Fibroblast of lung (primary cell): ENCODE data around the gene AGAP6.
"Not testable (repeated sequence)": the region's sequence is repeated elsewhere in the genome, so short reads cannot be mapped to it uniquely, and the experiment has no call there.

ENCODE experiments used
- CTCF ChIP-seq, 2 donors: IDR thresholded peaks in 1 of 2; conservative IDR thresholded peaks in 1 of 2; 1 replicate in 1 of 2; 2 replicates in 1 of 2; pipeline ENCODE4 v1.5.1; 2011 to 2012; ENCODE audit warnings: low read length in 2 of 2, control low read depth in 1 of 2, inconsistent platforms in 1 of 2, low read depth in 1 of 2, mild to moderate bottlenecking in 1 of 2
- EZH2 ChIP-seq: IDR thresholded peaks from 2 replicates; pipeline ENCODE4 v1.5.1; 2012; ENCODE audit warnings: low read length, control low read depth, mild to moderate bottlenecking; ENCODE audit errors: missing control alignments

DNA sequence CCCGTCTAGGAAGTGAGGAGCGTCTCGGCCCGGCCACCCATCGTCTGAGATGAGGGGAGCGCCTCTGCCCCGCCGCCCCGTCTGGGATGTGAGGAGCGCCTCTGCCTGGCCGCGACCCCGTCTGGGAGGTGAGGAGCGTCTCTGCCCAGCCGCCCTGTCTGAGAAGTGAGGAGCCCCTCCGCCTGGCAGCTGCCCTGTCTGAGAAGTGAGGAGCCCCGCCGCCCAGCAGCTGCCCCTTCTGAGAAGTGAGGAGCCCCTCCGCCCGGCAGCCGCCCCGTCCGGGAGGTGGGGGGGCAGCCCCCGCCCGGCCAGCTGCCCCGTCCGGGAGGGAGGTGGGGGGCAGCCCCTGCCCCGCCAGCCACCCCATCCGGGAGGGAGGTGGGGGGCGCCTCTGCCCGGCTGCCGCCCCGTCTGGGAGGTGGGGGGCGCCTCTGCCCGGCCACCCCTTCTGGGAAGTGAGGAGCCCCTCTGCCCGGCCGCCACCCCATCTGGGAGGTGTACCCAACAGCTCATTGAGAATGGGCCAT is 17.8 kb upstream of the AGAP6 start:
- TF ChIP-seq EZH2; CTCF (conservative IDR thresholded peaks at IDR 0.05 in 1 of 2, IDR thresholded peaks at IDR 0.05 in 1 of 2; ENCODE audit: low read depth in 1 of 2, low read length in 2 of 2): not testable (repeated sequence)
